GM21619 (cell line): ENCODE data around the gene KPNA2.

Experiments used
- ATAC-seq: cut with Tn5 transposase; IDR thresholded peaks from one replicate; pipeline ENCODE4 v1.9.1; 2021; ENCODE audit not compliant: unreplicated experiment

Gene KPNA2

GRCh38 chr17:68095205-68095811 lies 59.8 kb downstream of the KPNA2 start:
- no peak for ATAC-seq

- ATAC-seq = no peak
Observed at GRCh38 chr17:68096111-68096510, 60.6 kb downstream of the KPNA2 start.
